Fibroblast of lung (primary cell): ENCODE results near the gene CD207. TPM values are rescaled to one million over a fixed set of nuclear protein-coding genes. Genes with fewer than 3 reads are reported as not detected.

Experiments used
- DNase-seq, 2 donors: peaks; one replicate each; pipeline versions ENCODE4 v3.0.0 to v3.0.0-alpha.2; 2010; ENCODE audit warnings: low read depth in 2 of 2
- H2AFZ ChIP-seq: 2 replicates; pipeline ENCODE4 v1.5.1; 2012; ENCODE audit warnings: low read length, control low read depth, inconsistent platforms
- H3K27ac ChIP-seq: 2 replicates; pipeline ENCODE4 v1.5.1; 2011; ENCODE audit warnings: low read length, control low read depth; ENCODE audit not compliant: insufficient read depth
- H3K27me3 ChIP-seq: 2 replicates; pipeline ENCODE4 v1.5.1; 2011; ENCODE audit warnings: mild to moderate bottlenecking, low read length; ENCODE audit not compliant: control insufficient read depth, insufficient read depth
- H3K36me3 ChIP-seq: 2 replicates; pipeline ENCODE4 v1.5.1; 2011; ENCODE audit warnings: low read length; ENCODE audit not compliant: control insufficient read depth, insufficient read depth
- H3K4me1 ChIP-seq: 2 replicates; pipeline ENCODE4 v1.5.1; 2011; ENCODE audit warnings: low read length; ENCODE audit not compliant: control insufficient read depth, insufficient read depth; ENCODE audit errors: extremely low read depth
- H3K4me2 ChIP-seq: 2 replicates; pipeline ENCODE4 v1.5.1; 2011; ENCODE audit warnings: low read length, control low read depth; ENCODE audit not compliant: insufficient read depth; ENCODE audit errors: extremely low read depth
- H3K4me3 ChIP-seq, 4 experiments: fragments of 200-600 bp in 1 of 4; sonication (generic) in 1 of 4; replicated peaks in 1 of 4; 2 replicates each; pipeline ENCODE4 v1.5.1; 2011 to 2016; ENCODE audit warnings: low read length in 4 of 4, low read depth in 3 of 4, mild to moderate bottlenecking in 3 of 4, control low read depth in 2 of 4, inconsistent platforms in 1 of 4, mixed read lengths in 1 of 4; ENCODE audit not compliant: insufficient read depth in 1 of 4; ENCODE audit errors: control extremely low read depth in 1 of 4
- H3K79me2 ChIP-seq: 2 replicates; pipeline ENCODE4 v1.5.1; 2012; ENCODE audit warnings: mild to moderate bottlenecking, low read length, inconsistent platforms; ENCODE audit not compliant: control insufficient read depth, insufficient read depth
- H3K9ac ChIP-seq: 2 replicates; pipeline ENCODE4 v1.5.1; 2011; ENCODE audit warnings: mild to moderate bottlenecking, low read length, control low read depth; ENCODE audit not compliant: insufficient read depth
- H3K9me3 ChIP-seq: 2 replicates; pipeline ENCODE4 v1.5.1; 2012; ENCODE audit warnings: low read depth, low read length; ENCODE audit not compliant: control insufficient read depth, insufficient read depth
- H4K20me1 ChIP-seq: 2 replicates; pipeline ENCODE4 v1.5.1; 2011; ENCODE audit warnings: low read length; ENCODE audit not compliant: control insufficient read depth, insufficient read depth; ENCODE audit errors: extremely low read depth
- CTCF ChIP-seq, 2 donors: IDR thresholded peaks in 1 of 2; conservative IDR thresholded peaks in 1 of 2; 1 replicate in 1 of 2; 2 replicates in 1 of 2; pipeline ENCODE4 v1.5.1; 2011 to 2012; ENCODE audit warnings: low read length in 2 of 2, control low read depth in 1 of 2, inconsistent platforms in 1 of 2, low read depth in 1 of 2, mild to moderate bottlenecking in 1 of 2
- EZH2 ChIP-seq: IDR thresholded peaks from 2 replicates; pipeline ENCODE4 v1.5.1; 2012; ENCODE audit warnings: low read length, control low read depth, mild to moderate bottlenecking; ENCODE audit errors: missing control alignments
- polyA plus RNA-seq, 2 donors: library from polyadenylated mRNA; depleted of rRNA in 1 of 2; stranded (reverse) in 1 of 2; unstranded in 1 of 2; fragments of >200 nt; gene quantifications; 2 replicates each; pipeline ENCODE4 v1.2.1, GENCODE V29; 2011 to 2012; ENCODE audit warnings: missing spikeins in 1 of 2
- total RNA-seq: library from RNA; depleted of rRNA; stranded (reverse); fragments of >200 nt; gene quantifications from 2 replicates; pipeline ENCODE4 v1.2.1, GENCODE V29; 2014

CD207 gene
- total and polyA plus RNA-seq, 2 donors (not counting 1 experiment from before 2014, with no cell fraction given): 0.03 TPM; not detected in 1

- no peaks in the 10 kb centered on the region for H3K9me3 ChIP-seq
- H3K27me3 ChIP-seq: no peaks in the 10 kb centered on the region
- H3K9ac ChIP-seq: no peak overlapping the region
- H3K36me3 ChIP-seq: no peaks in the 10 kb centered on the region
- no peak overlapping the region for H3K27ac ChIP-seq
- TF ChIP-seq CTCF (conservative IDR thresholded peaks at IDR 0.05 in 1 of 2, IDR thresholded peaks at IDR 0.05 in 1 of 2; ENCODE audit: low read depth in 1 of 2, low read length in 2 of 2) (no peak), EZH2 (no peak)
- no peak for DNase-seq
- H3K79me2 ChIP-seq: no peaks in the 10 kb centered on the region
- no peak overlapping the region for H3K4me3 ChIP-seq
- no peaks in the 10 kb centered on the region for H4K20me1 ChIP-seq
- H3K4me2 ChIP-seq: no peak overlapping the region
- H2AFZ ChIP-seq: no peak overlapping the region
- H3K4me1 ChIP-seq: no peaks in the 10 kb centered on the region
These were observed 6.8 kb upstream of the CD207 start for GRCh38 chr2:70842401-70842800.

GRCh38 chr2:70837980-70838925 is 2.6 kb upstream of the CD207 start:
- no peaks in the 10 kb centered on the region for H3K27me3 ChIP-seq
- no peaks in the 10 kb centered on the region for H3K9me3 ChIP-seq
- no peaks in the 10 kb centered on the region for H4K20me1 ChIP-seq
- H2AFZ ChIP-seq: no peak overlapping the region
- no peaks in the 10 kb centered on the region for H3K4me1 ChIP-seq
- no peak for DNase-seq
- no peak overlapping the region for H3K27ac ChIP-seq
- TF ChIP-seq EZH2 (no peak), CTCF (conservative IDR thresholded peaks at IDR 0.05 in 1 of 2, IDR thresholded peaks at IDR 0.05 in 1 of 2; ENCODE audit: low read depth in 1 of 2, low read length in 2 of 2) (no peak)
- H3K4me3 ChIP-seq: no peak overlapping the region
- no peaks in the 10 kb centered on the region for H3K36me3 ChIP-seq
- H3K79me2 ChIP-seq: no peaks in the 10 kb centered on the region
- no peak overlapping the region for H3K4me2 ChIP-seq
- H3K9ac ChIP-seq: no peak overlapping the region

GRCh38 chr2:70834881-70835280 is 735 bp downstream of the CD207 start:
- Histone ChIP-seq H3K4me1 (no peaks in the 10 kb centered on the region), H3K79me2 (no peaks in the 10 kb centered on the region), H2AFZ (no peak overlapping the region), H3K4me2 (no peak overlapping the region), H3K4me3 (no peak overlapping the region), H3K27me3 (peaks cover 2% of the 10 kb centered on the region), H3K9ac (no peak overlapping the region), H3K36me3 (no peaks in the 10 kb centered on the region), H3K9me3 (no peaks in the 10 kb centered on the region), H3K27ac (no peak overlapping the region), H4K20me1 (no peaks in the 10 kb centered on the region)
- TF ChIP-seq CTCF (conservative IDR thresholded peaks at IDR 0.05 in 1 of 2, IDR thresholded peaks at IDR 0.05 in 1 of 2; ENCODE audit: low read depth in 1 of 2, low read length in 2 of 2) (no peak), EZH2 (no peak)
- DNase-seq: no peak
